ENCODE measurements around the gene AGBL1. TPM values are rescaled to one million over a fixed set of nuclear protein-coding genes. Genes with fewer than 3 reads are reported as not detected.

Gene AGBL1
- total RNA-seq, 1 donor from 2014 or later = not detected

- no peaks in the 10 kb centered on the region for H3K36me3 Mint-ChIP-seq (ENCODE audit: low read depth, unreplicated experiment)
- Histone ChIP-seq H3K9me3 (ENCODE audit: insufficient read depth, low read depth, low read length) (no peaks in the 10 kb centered on the region), H3K36me3 (ENCODE audit: insufficient read depth, low read length) (no peaks in the 10 kb centered on the region), H2AFZ (ENCODE audit: low read depth, low read length) (no peak overlapping the region), H3K27ac (ENCODE audit: low read depth, low read length) (no peak overlapping the region), H3K4me1 (ENCODE audit: insufficient read depth, low read length) (no peaks in the 10 kb centered on the region), H3K79me2 (ENCODE audit: insufficient read depth, low read length) (no peaks in the 10 kb centered on the region), H3K4me3 (ENCODE audit: insufficient read depth, low read depth, low read length) (no peak overlapping the region), H3K27me3 (ENCODE audit: insufficient read depth, low read length) (no peaks in the 10 kb centered on the region), H4K20me1 (ENCODE audit: insufficient read depth, low read length) (no peaks in the 10 kb centered on the region), H3K9ac (ENCODE audit: low read length) (no peak overlapping the region), H3K4me2 (ENCODE audit: low read length) (no peak overlapping the region)
- no peaks in the 10 kb centered on the region for H3K27me3 Mint-ChIP-seq (ENCODE audit: low read depth, unreplicated experiment)
- FAIRE-seq (no peak), DNase-seq (ENCODE audit: low read depth) (no peak)
- no peak overlapping the region for H3K4me3 Mint-ChIP-seq (ENCODE audit: unreplicated experiment)
- no peak overlapping the region for H3K27ac Mint-ChIP-seq (ENCODE audit: unreplicated experiment)
- H3K4me1 Mint-ChIP-seq (ENCODE audit: low read depth, unreplicated experiment) = no peaks in the 10 kb centered on the region
- H3K9me3 Mint-ChIP-seq (ENCODE audit: unreplicated experiment) = no peaks in the 10 kb centered on the region
- TF ChIP-seq, protein P1, sequence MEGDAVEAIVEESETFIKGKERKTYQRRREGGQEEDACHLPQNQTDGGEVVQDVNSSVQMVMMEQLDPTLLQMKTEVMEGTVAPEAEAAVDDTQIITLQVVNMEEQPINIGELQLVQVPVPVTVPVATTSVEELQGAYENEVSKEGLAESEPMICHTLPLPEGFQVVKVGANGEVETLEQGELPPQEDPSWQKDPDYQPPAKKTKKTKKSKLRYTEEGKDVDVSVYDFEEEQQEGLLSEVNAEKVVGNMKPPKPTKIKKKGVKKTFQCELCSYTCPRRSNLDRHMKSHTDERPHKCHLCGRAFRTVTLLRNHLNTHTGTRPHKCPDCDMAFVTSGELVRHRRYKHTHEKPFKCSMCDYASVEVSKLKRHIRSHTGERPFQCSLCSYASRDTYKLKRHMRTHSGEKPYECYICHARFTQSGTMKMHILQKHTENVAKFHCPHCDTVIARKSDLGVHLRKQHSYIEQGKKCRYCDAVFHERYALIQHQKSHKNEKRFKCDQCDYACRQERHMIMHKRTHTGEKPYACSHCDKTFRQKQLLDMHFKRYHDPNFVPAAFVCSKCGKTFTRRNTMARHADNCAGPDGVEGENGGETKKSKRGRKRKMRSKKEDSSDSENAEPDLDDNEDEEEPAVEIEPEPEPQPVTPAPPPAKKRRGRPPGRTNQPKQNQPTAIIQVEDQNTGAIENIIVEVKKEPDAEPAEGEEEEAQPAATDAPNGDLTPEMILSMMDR (IDR thresholded peaks at IDR 0.05; ENCODE audit: insufficient read depth, low read depth, low read length) = no peak
- no peak for TF ChIP-seq EZH2 (IDR thresholded peaks at IDR 0.05; ENCODE audit: insufficient read depth, low read length)
These were observed 683.2 kb downstream of the AGBL1 start for GRCh38 chr15:86762874-86763273.

- no peak overlapping the region for H3K27ac ChIP-seq (ENCODE audit: low read depth, low read length)
- H3K4me3 ChIP-seq (ENCODE audit: insufficient read depth, low read depth, low read length) = no peak overlapping the region
- no peak overlapping the region for H3K9ac ChIP-seq (ENCODE audit: low read length)
- H3K36me3 ChIP-seq (ENCODE audit: insufficient read depth, low read length) = no peaks in the 10 kb centered on the region
- H3K27ac Mint-ChIP-seq (ENCODE audit: unreplicated experiment) = no peak overlapping the region
- no peak overlapping the region for H3K4me2 ChIP-seq (ENCODE audit: low read length)
- H3K27me3 ChIP-seq (ENCODE audit: insufficient read depth, low read length) = no peaks in the 10 kb centered on the region
- H3K4me3 Mint-ChIP-seq (ENCODE audit: unreplicated experiment) = no peak overlapping the region
- H3K27me3 Mint-ChIP-seq (ENCODE audit: low read depth, unreplicated experiment) = no peaks in the 10 kb centered on the region
- H3K79me2 ChIP-seq (ENCODE audit: insufficient read depth, low read length) = no peaks in the 10 kb centered on the region
- peaks cover 4% of the 10 kb centered on the region for H3K4me1 Mint-ChIP-seq (ENCODE audit: low read depth, unreplicated experiment)
- H3K4me1 ChIP-seq (ENCODE audit: insufficient read depth, low read length) = no peaks in the 10 kb centered on the region
- H2AFZ ChIP-seq (ENCODE audit: low read depth, low read length) = no peak overlapping the region
- no peaks in the 10 kb centered on the region for H4K20me1 ChIP-seq (ENCODE audit: insufficient read depth, low read length)
- TF ChIP-seq EZH2 (IDR thresholded peaks at IDR 0.05; ENCODE audit: insufficient read depth, low read length) = no peak
- H3K9me3 ChIP-seq (ENCODE audit: insufficient read depth, low read depth, low read length) = no peaks in the 10 kb centered on the region
- H3K9me3 Mint-ChIP-seq (ENCODE audit: unreplicated experiment) = no peaks in the 10 kb centered on the region
- no peaks in the 10 kb centered on the region for H3K36me3 Mint-ChIP-seq (ENCODE audit: low read depth, unreplicated experiment)
- FAIRE-seq (no peak), DNase-seq (ENCODE audit: low read depth) (no peak)
These were observed 684.4 kb downstream of the AGBL1 start for GRCh38 chr15:86764021-86764420.

GRCh38 chr15:86765281-86765680 lies 685.6 kb downstream of the AGBL1 start:
- Mint-ChIP-seq H3K9me3 (ENCODE audit: unreplicated experiment) (no peaks in the 10 kb centered on the region), H3K4me3 (ENCODE audit: unreplicated experiment) (no peak overlapping the region), H3K36me3 (ENCODE audit: low read depth, unreplicated experiment) (no peaks in the 10 kb centered on the region), H3K27me3 (ENCODE audit: low read depth, unreplicated experiment) (no peaks in the 10 kb centered on the region), H3K27ac (ENCODE audit: unreplicated experiment) (no peak overlapping the region), H3K4me1 (ENCODE audit: low read depth, unreplicated experiment) (peaks cover 4% of the 10 kb centered on the region)
- DNase-seq (ENCODE audit: low read depth) (no peak), FAIRE-seq (no peak)
- Histone ChIP-seq H3K27ac (ENCODE audit: low read depth, low read length) (no peak overlapping the region), H3K4me3 (ENCODE audit: insufficient read depth, low read depth, low read length) (no peak overlapping the region), H3K9ac (ENCODE audit: low read length) (no peak overlapping the region), H3K79me2 (ENCODE audit: insufficient read depth, low read length) (no peaks in the 10 kb centered on the region), H3K36me3 (ENCODE audit: insufficient read depth, low read length) (no peaks in the 10 kb centered on the region), H2AFZ (ENCODE audit: low read depth, low read length) (no peak overlapping the region), H3K4me1 (ENCODE audit: insufficient read depth, low read length) (no peaks in the 10 kb centered on the region), H3K9me3 (ENCODE audit: insufficient read depth, low read depth, low read length) (no peaks in the 10 kb centered on the region), H3K4me2 (ENCODE audit: low read length) (no peak overlapping the region), H4K20me1 (ENCODE audit: insufficient read depth, low read length) (no peaks in the 10 kb centered on the region), H3K27me3 (ENCODE audit: insufficient read depth, low read length) (no peaks in the 10 kb centered on the region)
- TF ChIP-seq, protein P1 (IDR thresholded peaks at IDR 0.05; ENCODE audit: insufficient read depth, low read depth, low read length) = no peak
- no peak for TF ChIP-seq EZH2 (IDR thresholded peaks at IDR 0.05; ENCODE audit: insufficient read depth, low read length)
